ENCODE results near the gene OLFM2.
A peak's percentile ranks its signal among the peaks of the same experiment; 100 is the strongest.
"Not testable (repeated sequence)": the region's sequence is repeated elsewhere in the genome, so short reads cannot be mapped to it uniquely, and the experiment has no call there.

The OLFM2 gene

DNA sequence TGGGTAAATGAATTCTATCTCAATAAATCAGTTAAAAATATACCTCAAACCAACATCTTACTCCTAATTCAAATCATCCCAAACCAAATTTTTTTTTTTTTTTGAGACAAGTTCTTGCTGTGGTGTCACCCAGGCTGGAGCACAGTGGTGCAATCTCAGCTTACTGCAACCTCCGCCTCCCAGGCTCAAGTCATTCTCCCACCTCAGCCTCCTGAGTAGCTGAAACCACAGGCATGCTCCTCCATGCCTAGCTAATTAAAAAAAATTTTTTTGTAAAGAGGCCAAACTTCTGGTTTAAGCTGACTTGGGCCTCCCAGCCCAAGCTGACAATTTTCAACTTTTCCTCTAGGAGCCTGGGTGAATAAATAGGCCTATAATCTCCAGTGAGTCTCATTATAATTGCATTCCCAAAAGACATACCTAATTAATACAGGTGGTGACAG lies 22.1 kb upstream of the OLFM2 start:
- in situ Hi-C loops (cut with HindIII; ENCODE audit: low pct_unique_long_range_greater_than_20kb, low sequenced_read_pairs): no loop called here
- TF ChIP-seq JUND (IDR thresholded peaks at IDR 0.05; ENCODE audit: low read depth): no peak
- DNase-seq (ENCODE audit: low read depth in 1 of 2, low spot score in 1 of 2): no peak

GRCh38 chr19:9956956-9957355 lies 20.6 kb upstream of the OLFM2 start:
- in situ Hi-C loops (cut with HindIII; ENCODE audit: low pct_unique_long_range_greater_than_20kb, low sequenced_read_pairs): no loop called here
- TF ChIP-seq JUND (IDR thresholded peaks at IDR 0.05; ENCODE audit: low read depth): no peak
- DNase-seq (ENCODE audit: low read depth in 1 of 2, low spot score in 1 of 2): no peak

- TF ChIP-seq JUND (IDR thresholded peaks at IDR 0.05; ENCODE audit: low read depth): no peak
- in situ Hi-C loops (cut with HindIII; ENCODE audit: low pct_unique_long_range_greater_than_20kb, low sequenced_read_pairs): no loop called here
- DNase-seq (ENCODE audit: low read depth in 1 of 2, low spot score in 1 of 2): no peak
These were observed 17.7 kb upstream of the OLFM2 start for GRCh38 chr19:9953802-9954542.

DNA sequence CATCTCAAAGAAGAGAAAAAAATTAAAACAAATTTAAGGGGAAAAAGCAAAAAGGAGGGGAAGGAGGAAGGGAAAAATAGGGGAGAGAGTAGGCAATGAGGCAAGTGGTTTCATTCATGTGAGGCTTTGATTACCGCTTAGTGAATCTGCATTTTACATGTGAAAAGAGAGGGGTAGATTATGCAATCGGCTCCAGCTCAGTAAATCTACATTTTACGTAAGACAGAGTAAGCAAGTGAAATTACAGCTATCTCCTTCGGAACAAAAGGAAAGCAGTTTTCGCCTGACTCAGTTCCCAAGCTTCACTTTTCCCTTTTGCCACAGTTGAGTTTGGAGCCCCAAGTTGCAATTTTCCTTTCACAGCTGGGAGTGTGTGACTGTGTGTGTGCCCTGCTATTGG lies 16.0 kb upstream of the OLFM2 start:
- no peak for TF ChIP-seq JUND (IDR thresholded peaks at IDR 0.05; ENCODE audit: low read depth)
- in situ Hi-C loops (cut with HindIII; ENCODE audit: low pct_unique_long_range_greater_than_20kb, low sequenced_read_pairs): no loop called here
- no peak for DNase-seq (ENCODE audit: low read depth in 1 of 2, low spot score in 1 of 2)

DNA sequence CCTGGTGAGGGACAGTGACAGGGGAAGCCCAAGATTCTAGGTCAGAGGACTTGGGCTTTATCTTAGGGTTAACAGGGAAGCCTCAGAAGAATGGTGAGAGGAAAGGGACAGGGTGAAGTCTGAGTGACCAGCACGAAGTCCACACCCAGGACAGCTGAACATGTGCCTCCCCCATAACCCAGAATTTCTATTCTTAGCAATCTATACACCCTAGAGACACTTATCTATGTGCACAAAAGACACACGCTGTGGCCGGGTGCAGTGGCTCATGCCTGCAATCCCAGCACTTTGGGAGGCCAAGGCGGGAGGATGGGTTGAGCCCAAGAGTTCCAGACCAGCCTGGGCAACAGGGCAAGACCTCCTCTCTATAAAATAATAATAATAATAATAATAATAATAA lies 11.1 kb upstream of the OLFM2 start:
- TF ChIP-seq JUND (IDR thresholded peaks at IDR 0.05; ENCODE audit: low read depth): no peak
- DNase-seq (ENCODE audit: low read depth in 1 of 2, low spot score in 1 of 2): no peak
- in situ Hi-C loops (cut with HindIII; ENCODE audit: low pct_unique_long_range_greater_than_20kb, low sequenced_read_pairs): no loop called here

GRCh38 chr19:9946528-9947125 lies 10.3 kb upstream of the OLFM2 start:
- in situ Hi-C loops (cut with HindIII; ENCODE audit: low pct_unique_long_range_greater_than_20kb, low sequenced_read_pairs); DNase-seq (ENCODE audit: low read depth in 1 of 2, low spot score in 1 of 2): not testable (repeated sequence)

GRCh38 chr19:9945319-9945966 lies 9.1 kb upstream of the OLFM2 start:
- TF ChIP-seq JUND (IDR thresholded peaks at IDR 0.05; ENCODE audit: low read depth): no peak
- no peak for DNase-seq (ENCODE audit: low read depth in 1 of 2, low spot score in 1 of 2)
- in situ Hi-C loops (cut with HindIII; ENCODE audit: low pct_unique_long_range_greater_than_20kb, low sequenced_read_pairs): no loop called here

DNA sequence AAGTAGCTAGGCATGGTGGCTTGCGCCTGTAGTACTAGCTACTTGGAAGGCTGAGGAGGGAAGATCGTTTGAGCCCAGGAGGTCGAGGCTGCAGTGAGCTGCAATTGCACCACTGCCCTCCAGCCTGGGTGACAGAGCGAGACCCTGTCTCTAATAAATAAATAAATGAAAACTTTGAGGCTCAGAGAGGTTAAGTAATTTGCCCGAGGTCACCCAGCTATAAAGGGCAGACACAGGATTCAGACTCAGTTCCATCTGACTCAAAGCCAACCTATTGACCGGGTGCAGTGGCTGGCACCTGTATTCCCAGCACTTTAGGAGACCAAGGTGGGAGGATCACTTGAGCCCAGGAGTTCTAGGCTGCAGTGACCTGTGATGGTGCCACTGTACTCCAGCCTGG lies 7.4 kb upstream of the OLFM2 start:
- in situ Hi-C loops (cut with HindIII; ENCODE audit: low pct_unique_long_range_greater_than_20kb, low sequenced_read_pairs): no loop called here
- TF ChIP-seq JUND (IDR thresholded peaks at IDR 0.05; ENCODE audit: low read depth): no peak
- DNase-seq (ENCODE audit: low read depth in 1 of 2, low spot score in 1 of 2): no peak

DNA sequence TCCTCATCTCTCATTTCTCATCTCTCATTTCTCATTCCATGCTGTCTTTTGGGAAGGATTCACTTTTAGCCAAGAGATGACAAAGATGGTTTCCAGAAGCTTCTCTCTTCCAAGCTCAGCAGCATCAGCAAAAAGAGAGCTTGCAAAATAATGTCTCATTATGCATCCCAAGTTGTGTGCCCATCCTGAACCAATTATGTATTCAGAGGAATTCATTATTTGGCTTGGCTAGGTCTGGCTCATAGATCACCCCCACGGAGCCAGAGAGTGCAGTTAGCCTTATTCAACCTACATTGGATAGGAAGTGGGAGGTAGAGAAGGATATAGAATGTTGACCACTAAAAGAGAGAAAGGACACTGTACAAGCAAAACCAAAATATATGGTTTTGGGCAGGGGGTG lies 5.4 kb upstream of the OLFM2 start:
- no peak for DNase-seq (ENCODE audit: low read depth in 1 of 2, low spot score in 1 of 2)
- in situ Hi-C loops (cut with HindIII; ENCODE audit: low pct_unique_long_range_greater_than_20kb, low sequenced_read_pairs): no loop called here
- no peak for TF ChIP-seq JUND (IDR thresholded peaks at IDR 0.05; ENCODE audit: low read depth)

DNA sequence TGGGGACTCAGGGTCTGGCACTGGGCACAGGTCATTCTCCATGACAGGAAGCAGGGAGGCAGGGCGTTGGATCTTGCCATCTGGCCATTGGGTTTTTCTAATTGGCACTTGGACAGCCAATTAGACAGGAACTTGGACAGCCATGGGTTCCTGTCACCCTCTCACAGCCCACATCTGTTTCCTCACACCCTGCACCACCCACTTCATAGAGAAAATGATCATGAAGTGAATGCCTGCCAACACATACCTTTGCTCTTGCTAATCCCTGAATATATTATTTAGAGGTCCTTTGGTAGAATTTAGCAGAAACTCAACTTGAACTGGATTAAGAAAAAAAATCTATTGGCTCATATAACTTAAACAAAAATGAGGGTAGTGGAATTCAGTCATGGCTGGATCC lies 4.9 kb upstream of the OLFM2 start:
- TF ChIP-seq JUND (IDR thresholded peaks at IDR 0.05; ENCODE audit: low read depth): no peak
- DNase-seq (ENCODE audit: low read depth in 1 of 2, low spot score in 1 of 2): no peak
- in situ Hi-C loops (cut with HindIII; ENCODE audit: low pct_unique_long_range_greater_than_20kb, low sequenced_read_pairs): no loop called here

- no peak for TF ChIP-seq JUND (IDR thresholded peaks at IDR 0.05; ENCODE audit: low read depth)
- no peak for DNase-seq (ENCODE audit: low read depth in 1 of 2, low spot score in 1 of 2)
- in situ Hi-C loops (cut with HindIII; ENCODE audit: low pct_unique_long_range_greater_than_20kb, low sequenced_read_pairs): no loop called here
These were observed 4.5 kb upstream of the OLFM2 start for GRCh38 chr19:9940778-9941177.

DNA sequence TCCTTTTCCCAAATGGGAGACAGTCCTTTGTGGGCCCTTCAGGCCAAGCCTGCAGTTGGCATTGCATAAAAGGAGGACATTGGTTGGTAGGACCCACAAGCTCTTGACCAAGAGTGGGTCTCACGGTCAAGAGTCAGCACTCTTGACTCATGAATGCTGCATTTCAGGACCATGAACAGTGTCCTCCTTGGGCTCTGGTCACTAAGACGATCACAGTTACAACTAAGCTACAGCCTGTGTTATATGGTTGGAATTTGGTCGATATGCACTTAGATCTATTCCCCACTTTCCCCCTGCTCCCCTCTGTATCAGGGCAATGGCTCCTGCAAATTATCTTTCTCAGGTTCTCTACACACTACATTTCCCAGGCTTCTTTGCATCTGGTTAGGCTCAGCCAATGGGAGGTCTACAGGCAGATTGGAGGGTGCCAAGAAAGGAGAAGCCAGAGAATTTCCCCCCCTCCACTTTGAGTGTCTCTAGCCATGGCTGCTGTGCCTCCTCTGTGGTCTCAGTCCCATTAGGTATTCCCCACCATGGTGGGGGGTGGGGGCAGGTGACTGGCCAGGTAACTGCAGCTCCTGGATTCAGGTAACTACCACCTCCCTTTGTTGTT lies 3.1 kb upstream of the OLFM2 start:
- DNase-seq (ENCODE audit: low read depth in 1 of 2, low spot score in 1 of 2): peak in 1 of 2 experiments; percentile 53
- in situ Hi-C loops (cut with HindIII; ENCODE audit: low pct_unique_long_range_greater_than_20kb, low sequenced_read_pairs): no loop called here
- no peak for TF ChIP-seq JUND (IDR thresholded peaks at IDR 0.05; ENCODE audit: low read depth)

- TF ChIP-seq JUND (IDR thresholded peaks at IDR 0.05; ENCODE audit: low read depth): no peak
- DNase-seq (ENCODE audit: low read depth in 1 of 2, low spot score in 1 of 2): no peak
- in situ Hi-C loops (cut with HindIII; ENCODE audit: low pct_unique_long_range_greater_than_20kb, low sequenced_read_pairs): no loop called here
These were observed 691 bp upstream of the OLFM2 start for GRCh38 chr19:9937001-9937411.

Data from T47D (cell line).